Measurements from ENCODE around the gene AUTS2.

AUTS2 gene

GRCh38 chr7:70557338-70557737 lies 959.1 kb downstream of the AUTS2 start:
- DNase-seq (ENCODE audit: low spot score), result no peak

GRCh38 chr7:70559815-70560214 lies 961.5 kb downstream of the AUTS2 start:
- DNase-seq (ENCODE audit: low spot score), result no peak

- DNase-seq (ENCODE audit: low spot score), result no peak
Observed at GRCh38 chr7:70563960-70564359, 965.7 kb downstream of the AUTS2 start.

DNA sequence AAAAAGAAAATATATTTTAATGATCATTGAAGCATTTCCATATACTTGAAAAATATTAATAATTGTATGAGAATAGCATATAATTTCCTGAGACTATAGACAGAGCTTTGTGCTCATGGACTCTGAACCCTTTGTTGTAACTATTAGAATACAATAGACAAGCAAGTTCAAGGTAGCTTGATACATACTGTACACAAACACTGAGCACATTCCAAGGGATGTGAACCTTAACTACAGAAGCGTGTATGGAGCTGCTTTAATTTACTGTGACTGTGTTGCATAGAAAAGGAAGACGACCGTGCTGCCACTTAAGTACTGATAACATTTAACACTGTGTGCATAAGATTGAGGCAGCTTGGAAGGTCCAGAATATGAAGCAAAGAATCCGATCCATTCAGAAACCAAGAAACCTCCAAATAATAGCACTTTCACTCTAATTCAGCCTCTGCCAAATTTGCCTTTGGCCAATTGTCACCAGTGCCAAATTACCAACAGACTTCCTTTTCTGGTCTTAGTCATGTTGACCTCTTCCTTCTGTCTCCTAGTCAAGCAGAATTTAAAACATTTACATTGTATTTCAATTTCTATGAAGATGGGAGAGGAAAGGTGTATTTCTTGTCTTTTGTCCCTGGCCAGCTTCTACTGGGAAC lies 967.6 kb downstream of the AUTS2 start:
- no peak for DNase-seq (ENCODE audit: low spot score)

DNA sequence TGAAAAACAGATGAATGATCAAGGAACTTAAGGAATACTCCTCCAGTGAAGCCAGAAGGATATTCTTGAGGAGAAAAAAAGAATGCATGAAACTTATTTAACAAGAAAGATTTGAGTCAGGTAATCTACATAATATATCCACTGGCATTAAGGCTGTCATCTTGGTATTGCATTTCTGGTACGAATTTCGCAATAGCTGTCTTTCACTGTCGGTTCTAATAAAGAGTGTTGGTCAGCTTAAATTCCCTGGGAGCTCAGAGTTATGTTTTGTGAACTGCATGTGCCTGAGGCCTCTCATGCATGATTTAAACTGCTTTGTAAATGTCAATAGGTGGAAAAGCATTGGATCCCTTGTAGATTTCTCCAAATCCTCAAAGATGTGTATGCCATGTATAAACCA lies 968.4 kb downstream of the AUTS2 start:
- DNase-seq (ENCODE audit: low spot score), result no peak

- DNase-seq (ENCODE audit: low spot score), result no peak
Observed at GRCh38 chr7:70568674-70569334, 970.5 kb downstream of the AUTS2 start.

- DNase-seq (ENCODE audit: low spot score), result no peak
Observed at GRCh38 chr7:70569335-70569819, 971.1 kb downstream of the AUTS2 start.

GRCh38 chr7:70570029-70570428 lies 971.8 kb downstream of the AUTS2 start:
- DNase-seq (ENCODE audit: low spot score), result no peak

GRCh38 chr7:70570961-70571360 lies 972.7 kb downstream of the AUTS2 start:
- no peak for DNase-seq (ENCODE audit: low spot score)

GRCh38 chr7:70571403-70571934 lies 973.2 kb downstream of the AUTS2 start:
- DNase-seq (ENCODE audit: low spot score), result peak; percentile 26

DNA sequence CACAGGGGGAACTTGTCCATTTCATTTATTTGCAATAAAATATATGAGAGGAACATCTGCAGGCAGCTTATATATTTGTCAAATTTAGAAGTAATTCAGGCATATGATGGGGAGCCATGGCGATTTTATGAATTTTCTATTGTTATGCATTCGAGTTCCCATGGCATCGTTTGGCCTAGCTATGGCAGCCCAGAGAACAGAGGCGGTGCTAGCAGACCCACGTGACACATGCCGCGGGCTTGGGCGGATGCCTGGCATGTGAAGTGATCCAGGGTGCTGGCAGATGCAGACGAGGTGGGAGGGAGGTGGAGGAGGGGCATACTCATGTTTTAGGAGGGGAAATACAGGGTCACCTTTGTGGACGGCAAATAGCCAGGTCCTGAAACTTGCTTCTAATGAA lies 973.7 kb downstream of the AUTS2 start:
- no peak for DNase-seq (ENCODE audit: low spot score)

- no peak for DNase-seq (ENCODE audit: low spot score)
Observed at GRCh38 chr7:70572571-70572970, 974.3 kb downstream of the AUTS2 start.

DNA sequence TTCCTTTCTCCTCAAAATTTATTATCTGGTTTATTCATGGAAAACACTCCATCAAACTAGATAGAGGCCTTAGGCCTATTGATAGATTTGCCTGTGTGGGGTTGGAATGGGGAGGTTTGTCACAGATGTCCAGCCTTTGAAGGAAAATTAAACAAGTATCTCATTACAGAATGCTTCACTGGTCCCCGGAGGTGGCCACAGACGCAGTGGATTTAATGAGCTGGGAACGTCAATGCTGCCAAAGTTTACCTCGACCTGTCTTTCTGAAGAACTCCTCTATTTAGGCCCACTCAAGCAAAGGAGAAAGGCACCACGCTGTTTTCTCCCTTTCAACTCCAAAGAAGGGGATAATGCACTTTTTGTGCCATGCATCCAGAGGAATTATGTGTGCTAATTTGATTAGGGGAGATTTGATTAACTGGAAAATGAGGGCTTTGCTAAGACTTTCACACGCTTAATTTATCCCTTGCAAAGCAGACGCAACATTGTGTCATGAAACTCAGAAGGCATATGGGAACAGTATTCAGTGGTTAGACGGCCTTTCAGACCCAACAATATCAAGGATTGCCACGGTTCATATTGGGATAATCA lies 974.9 kb downstream of the AUTS2 start:
- no peak for DNase-seq (ENCODE audit: low spot score)

DNA sequence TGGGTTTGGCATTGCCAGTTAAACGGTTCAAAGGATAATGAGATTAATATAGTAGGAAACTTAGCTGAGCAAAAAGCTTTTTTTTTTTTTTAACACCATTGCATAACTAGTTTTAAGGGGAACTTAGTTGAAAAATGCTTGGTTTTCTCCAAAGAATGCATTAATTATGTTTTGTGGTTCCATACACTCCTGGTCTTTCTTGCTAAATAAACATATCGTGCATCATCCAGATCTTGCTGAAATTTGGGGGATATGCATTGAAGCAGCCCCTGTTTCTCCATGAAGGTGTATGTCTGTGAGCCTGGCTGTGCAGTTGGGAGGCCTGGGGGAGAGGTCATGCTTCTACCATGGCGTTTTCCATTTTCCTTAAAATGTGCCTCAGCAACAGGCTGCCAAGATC lies 975.4 kb downstream of the AUTS2 start:
- no peak for DNase-seq (ENCODE audit: low spot score)

- no peak for DNase-seq (ENCODE audit: low spot score)
Observed at GRCh38 chr7:70574314-70574834, 976.1 kb downstream of the AUTS2 start.

- DNase-seq (ENCODE audit: low spot score), result no peak
Observed at GRCh38 chr7:70574970-70575799, 976.9 kb downstream of the AUTS2 start.

DNA sequence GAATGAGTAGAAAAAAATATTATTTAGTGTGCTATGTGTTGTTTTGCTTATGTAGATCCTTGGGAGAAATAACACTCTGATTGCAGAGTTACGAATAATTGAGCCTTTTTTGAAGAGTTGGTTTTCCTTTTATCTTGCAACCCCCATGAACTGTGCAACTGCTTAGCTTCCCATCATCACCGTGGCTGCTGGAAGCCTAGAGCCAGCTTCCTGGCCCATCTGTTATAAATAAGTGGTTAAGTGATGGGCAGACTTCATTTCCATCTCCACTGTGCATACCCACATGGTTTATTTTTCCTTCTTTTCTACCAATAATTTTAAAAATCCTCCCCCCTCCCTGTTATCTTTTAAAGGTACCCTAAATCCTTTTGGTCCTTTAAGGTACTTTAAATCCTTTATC lies 978.8 kb downstream of the AUTS2 start:
- DNase-seq (ENCODE audit: low spot score), result no peak

DNA sequence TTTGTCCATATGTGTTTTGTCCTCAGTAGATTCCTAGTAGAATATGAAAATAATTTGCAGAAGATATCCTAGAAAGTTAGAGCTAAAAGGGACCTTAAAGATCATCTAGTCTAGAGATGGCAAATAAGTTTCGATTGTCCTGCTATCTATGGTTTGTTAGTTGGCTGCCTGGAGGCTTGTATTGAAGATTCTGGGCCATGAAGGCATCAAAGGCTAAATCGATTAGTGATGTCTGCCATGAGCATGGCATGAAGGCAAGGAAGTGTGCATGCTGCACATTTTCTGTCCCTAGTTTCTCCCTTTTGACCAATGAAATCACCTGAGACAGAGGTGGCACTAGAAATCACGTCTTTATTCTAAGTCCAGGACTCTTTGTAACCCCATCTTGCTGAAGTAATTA lies 979.9 kb downstream of the AUTS2 start:
- DNase-seq (ENCODE audit: low spot score), result no peak

DNA sequence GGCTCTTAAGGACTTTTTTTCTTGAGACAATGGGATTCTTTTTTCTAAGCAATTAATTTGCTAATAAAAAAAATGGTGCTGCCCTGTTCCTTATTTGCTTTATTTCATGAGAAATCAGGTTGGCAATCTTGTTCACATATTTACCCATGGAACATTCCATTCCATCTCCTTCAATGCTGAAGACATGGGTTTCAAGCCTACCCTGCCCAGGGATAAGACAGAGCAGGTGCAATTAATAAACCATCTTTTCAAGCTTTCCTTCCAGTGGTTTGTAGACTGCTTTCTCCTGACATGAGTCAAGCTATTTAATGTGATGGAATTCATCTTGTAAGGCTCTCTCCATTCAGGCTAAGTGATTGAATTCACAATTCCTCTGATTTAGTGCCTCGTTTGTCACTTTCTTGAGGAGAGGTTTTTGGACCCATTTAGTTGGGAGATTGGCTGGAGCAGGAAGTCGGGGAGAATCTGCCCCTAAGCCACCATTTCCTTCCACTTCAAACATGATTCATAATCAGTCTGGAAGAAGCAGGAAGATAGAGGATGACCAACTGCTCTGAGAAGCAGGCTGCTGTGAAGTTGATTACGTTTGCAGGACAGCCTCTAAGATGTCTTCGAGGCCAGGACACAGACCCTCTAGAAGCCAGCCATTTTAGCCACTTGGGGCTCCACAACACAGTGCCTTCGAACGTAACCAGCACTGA lies 981.3 kb downstream of the AUTS2 start:
- DNase-seq (ENCODE audit: low spot score), result peak; percentile 69

DNA sequence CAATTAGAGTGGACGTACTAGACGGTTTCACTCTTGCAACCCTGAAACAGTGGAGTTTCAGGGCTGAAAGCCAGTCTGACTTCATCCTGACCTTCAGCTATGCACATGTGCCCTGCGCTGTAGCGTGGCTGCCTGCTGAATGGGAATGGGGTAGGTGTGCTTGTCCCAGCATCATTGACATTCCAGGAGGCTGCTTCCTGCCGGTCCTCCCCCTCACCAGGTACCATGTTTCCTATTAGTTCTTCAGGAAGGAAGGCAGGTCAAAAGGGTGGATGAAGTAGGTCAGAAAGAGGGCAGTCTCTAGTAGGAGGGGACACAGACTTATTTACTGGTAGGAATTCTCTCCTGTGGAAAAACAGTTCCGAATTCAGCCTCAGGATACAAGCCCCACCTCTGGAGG lies 981.9 kb downstream of the AUTS2 start:
- DNase-seq (ENCODE audit: low spot score), result peak; percentile 8

All from kidney capillary endothelial cell (primary cell).